Nephron progenitor cell (in vitro differentiated cells): Measurements from ENCODE around the gene SEC14L5.

Experiments used
- DNase-seq: peaks from one replicate; pipeline ENCODE4 v3.0.0; 2021
- H3K27ac Mint-ChIP-seq: 2 replicates; pipeline ENCODE4 v1.8.0; 2021; ENCODE audit warnings: mild to moderate bottlenecking, moderate library complexity, mixed read lengths
- H3K27me3 Mint-ChIP-seq: 2 replicates; pipeline ENCODE4 v1.8.0; 2021; ENCODE audit warnings: mild to moderate bottlenecking, low read depth, mixed read lengths; ENCODE audit not compliant: poor library complexity
- H3K36me3 Mint-ChIP-seq: 2 replicates; pipeline ENCODE4 v1.8.0; 2021; ENCODE audit warnings: low read depth, mixed read lengths
- H3K4me1 Mint-ChIP-seq: 2 replicates; pipeline ENCODE4 v1.8.0; 2021; ENCODE audit warnings: mixed read lengths
- H3K4me3 Mint-ChIP-seq: 2 replicates; pipeline ENCODE4 v1.8.0; 2021; ENCODE audit warnings: mild to moderate bottlenecking, moderate library complexity, mixed read lengths
- H3K9me3 Mint-ChIP-seq: 2 replicates; pipeline ENCODE4 v1.8.0; 2021; ENCODE audit warnings: mild to moderate bottlenecking, moderate library complexity, mixed read lengths
- CTCF ChIP-seq: fragments of 200-600 bp; sonication (generic); IDR thresholded peaks from 2 replicates; pipeline ENCODE4 v1.5.0; 2021; ENCODE audit warnings: antibody characterized with exemption

Gene SEC14L5

GRCh38 chr16:5003828-5004227 is 45.7 kb downstream of the SEC14L5 start:
- peaks cover 22% of the 10 kb centered on the region for H3K4me1 Mint-ChIP-seq
- no peak overlapping the region for H3K4me3 Mint-ChIP-seq
- H3K27ac Mint-ChIP-seq: no peak overlapping the region
- no peak for TF ChIP-seq CTCF
- H3K9me3 Mint-ChIP-seq: no peaks in the 10 kb centered on the region
- H3K36me3 Mint-ChIP-seq: no peaks in the 10 kb centered on the region
- peaks cover 20% of the 10 kb centered on the region for H3K27me3 Mint-ChIP-seq
- no peak for DNase-seq

- no peak overlapping the region for H3K4me3 Mint-ChIP-seq
- H3K9me3 Mint-ChIP-seq: no peaks in the 10 kb centered on the region
- no peak overlapping the region for H3K27ac Mint-ChIP-seq
- H3K4me1 Mint-ChIP-seq: peaks cover 22% of the 10 kb centered on the region
- H3K36me3 Mint-ChIP-seq: no peaks in the 10 kb centered on the region
- H3K27me3 Mint-ChIP-seq: peaks cover 21% of the 10 kb centered on the region
- TF ChIP-seq CTCF: no peak
- DNase-seq: no peak
Measured at GRCh38 chr16:5004311-5004710, 46.2 kb downstream of the SEC14L5 start.

GRCh38 chr16:5005916-5006315 is 47.8 kb downstream of the SEC14L5 start:
- DNase-seq: no peak
- peaks cover 22% of the 10 kb centered on the region for H3K4me1 Mint-ChIP-seq
- no peak overlapping the region for H3K27ac Mint-ChIP-seq
- H3K9me3 Mint-ChIP-seq: no peaks in the 10 kb centered on the region
- H3K4me3 Mint-ChIP-seq: no peak overlapping the region
- no peak for TF ChIP-seq CTCF
- H3K36me3 Mint-ChIP-seq: no peaks in the 10 kb centered on the region
- H3K27me3 Mint-ChIP-seq: peaks cover 28% of the 10 kb centered on the region

GRCh38 chr16:5006348-5007193 is 48.4 kb downstream of the SEC14L5 start:
- no peaks in the 10 kb centered on the region for H3K9me3 Mint-ChIP-seq
- no peak for TF ChIP-seq CTCF
- DNase-seq: peak; percentile 20
- H3K27me3 Mint-ChIP-seq: peaks cover 30% of the 10 kb centered on the region
- H3K4me3 Mint-ChIP-seq: no peak overlapping the region
- H3K36me3 Mint-ChIP-seq: no peaks in the 10 kb centered on the region
- no peak overlapping the region for H3K27ac Mint-ChIP-seq
- H3K4me1 Mint-ChIP-seq: peaks cover 21% of the 10 kb centered on the region

- H3K9me3 Mint-ChIP-seq: no peaks in the 10 kb centered on the region
- H3K4me1 Mint-ChIP-seq: peaks cover 24% of the 10 kb centered on the region
- H3K36me3 Mint-ChIP-seq: no peaks in the 10 kb centered on the region
- no peak overlapping the region for H3K27ac Mint-ChIP-seq
- TF ChIP-seq CTCF: no peak
- no peak overlapping the region for H3K4me3 Mint-ChIP-seq
- no peak for DNase-seq
- peaks cover 34% of the 10 kb centered on the region for H3K27me3 Mint-ChIP-seq
Measured at GRCh38 chr16:5007256-5007655, 49.1 kb downstream of the SEC14L5 start.

GRCh38 chr16:5008311-5008731 is 50.2 kb downstream of the SEC14L5 start:
- H3K4me3 Mint-ChIP-seq: no peak overlapping the region
- no peak overlapping the region for H3K27ac Mint-ChIP-seq
- H3K36me3 Mint-ChIP-seq: no peaks in the 10 kb centered on the region
- DNase-seq: no peak
- peaks cover 30% of the 10 kb centered on the region for H3K4me1 Mint-ChIP-seq
- peaks cover 37% of the 10 kb centered on the region for H3K27me3 Mint-ChIP-seq
- no peak for TF ChIP-seq CTCF
- H3K9me3 Mint-ChIP-seq: no peaks in the 10 kb centered on the region
